HL-60 (cell line): ENCODE measurements around the gene ALDH1A1.

Experiments used
- GABPA ChIP-seq: IDR thresholded peaks from 2 replicates; pipeline ENCODE4 v1.6.1; 2012; ENCODE audit warnings: low read depth
- TF ChIP-seq, protein P1 (sequence below): IDR thresholded peaks from one replicate; pipeline ENCODE4 v1.5.1; 2011; ENCODE audit warnings: low read length, control low read depth, inconsistent platforms; ENCODE audit not compliant: insufficient read depth
- TF ChIP-seq, protein P2 (sequence below): IDR thresholded peaks from 2 replicates; pipeline ENCODE4 v1.6.1; 2012; ENCODE audit warnings: low read depth; ENCODE audit not compliant: insufficient replicate concordance

DNA sequence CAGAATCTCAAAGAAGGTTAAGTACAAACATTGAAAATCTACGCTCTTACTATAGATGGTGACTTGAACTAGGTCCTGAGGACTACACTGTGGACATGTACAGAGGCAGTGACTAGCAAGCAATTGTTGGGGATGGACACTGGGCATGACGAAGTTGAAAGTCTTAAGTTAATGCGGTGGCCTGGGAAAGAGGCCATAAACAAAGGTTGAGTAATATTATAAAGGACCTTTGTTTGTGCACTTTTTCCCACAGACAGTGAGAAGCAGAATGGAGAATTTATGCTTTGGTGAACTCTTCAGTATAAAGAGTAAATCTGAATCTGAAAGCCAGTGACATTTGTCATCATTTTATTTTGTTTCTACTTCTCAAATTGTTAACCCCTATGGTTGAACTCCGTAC lies 15.3 kb downstream of the ALDH1A1 start:
- TF ChIP-seq, protein P1, sequence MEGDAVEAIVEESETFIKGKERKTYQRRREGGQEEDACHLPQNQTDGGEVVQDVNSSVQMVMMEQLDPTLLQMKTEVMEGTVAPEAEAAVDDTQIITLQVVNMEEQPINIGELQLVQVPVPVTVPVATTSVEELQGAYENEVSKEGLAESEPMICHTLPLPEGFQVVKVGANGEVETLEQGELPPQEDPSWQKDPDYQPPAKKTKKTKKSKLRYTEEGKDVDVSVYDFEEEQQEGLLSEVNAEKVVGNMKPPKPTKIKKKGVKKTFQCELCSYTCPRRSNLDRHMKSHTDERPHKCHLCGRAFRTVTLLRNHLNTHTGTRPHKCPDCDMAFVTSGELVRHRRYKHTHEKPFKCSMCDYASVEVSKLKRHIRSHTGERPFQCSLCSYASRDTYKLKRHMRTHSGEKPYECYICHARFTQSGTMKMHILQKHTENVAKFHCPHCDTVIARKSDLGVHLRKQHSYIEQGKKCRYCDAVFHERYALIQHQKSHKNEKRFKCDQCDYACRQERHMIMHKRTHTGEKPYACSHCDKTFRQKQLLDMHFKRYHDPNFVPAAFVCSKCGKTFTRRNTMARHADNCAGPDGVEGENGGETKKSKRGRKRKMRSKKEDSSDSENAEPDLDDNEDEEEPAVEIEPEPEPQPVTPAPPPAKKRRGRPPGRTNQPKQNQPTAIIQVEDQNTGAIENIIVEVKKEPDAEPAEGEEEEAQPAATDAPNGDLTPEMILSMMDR, result no peak
- TF ChIP-seq, protein P2, sequence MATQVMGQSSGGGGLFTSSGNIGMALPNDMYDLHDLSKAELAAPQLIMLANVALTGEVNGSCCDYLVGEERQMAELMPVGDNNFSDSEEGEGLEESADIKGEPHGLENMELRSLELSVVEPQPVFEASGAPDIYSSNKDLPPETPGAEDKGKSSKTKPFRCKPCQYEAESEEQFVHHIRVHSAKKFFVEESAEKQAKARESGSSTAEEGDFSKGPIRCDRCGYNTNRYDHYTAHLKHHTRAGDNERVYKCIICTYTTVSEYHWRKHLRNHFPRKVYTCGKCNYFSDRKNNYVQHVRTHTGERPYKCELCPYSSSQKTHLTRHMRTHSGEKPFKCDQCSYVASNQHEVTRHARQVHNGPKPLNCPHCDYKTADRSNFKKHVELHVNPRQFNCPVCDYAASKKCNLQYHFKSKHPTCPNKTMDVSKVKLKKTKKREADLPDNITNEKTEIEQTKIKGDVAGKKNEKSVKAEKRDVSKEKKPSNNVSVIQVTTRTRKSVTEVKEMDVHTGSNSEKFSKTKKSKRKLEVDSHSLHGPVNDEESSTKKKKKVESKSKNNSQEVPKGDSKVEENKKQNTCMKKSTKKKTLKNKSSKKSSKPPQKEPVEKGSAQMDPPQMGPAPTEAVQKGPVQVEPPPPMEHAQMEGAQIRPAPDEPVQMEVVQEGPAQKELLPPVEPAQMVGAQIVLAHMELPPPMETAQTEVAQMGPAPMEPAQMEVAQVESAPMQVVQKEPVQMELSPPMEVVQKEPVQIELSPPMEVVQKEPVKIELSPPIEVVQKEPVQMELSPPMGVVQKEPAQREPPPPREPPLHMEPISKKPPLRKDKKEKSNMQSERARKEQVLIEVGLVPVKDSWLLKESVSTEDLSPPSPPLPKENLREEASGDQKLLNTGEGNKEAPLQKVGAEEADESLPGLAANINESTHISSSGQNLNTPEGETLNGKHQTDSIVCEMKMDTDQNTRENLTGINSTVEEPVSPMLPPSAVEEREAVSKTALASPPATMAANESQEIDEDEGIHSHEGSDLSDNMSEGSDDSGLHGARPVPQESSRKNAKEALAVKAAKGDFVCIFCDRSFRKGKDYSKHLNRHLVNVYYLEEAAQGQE, result no peak
- no peak for TF ChIP-seq GABPA
